ENCODE results near the gene NUTM1.

NUTM1 gene

GRCh38 chr15:34311563-34311962 lies 31.6 kb upstream of the NUTM1 start:
- TF ChIP-seq TAF1 (IDR thresholded peaks at IDR 0.05; ENCODE audit: borderline replicate concordance, insufficient read depth, low read length) (no peak), SIN3A (IDR thresholded peaks at IDR 0.05; ENCODE audit: borderline replicate concordance, insufficient read depth, low read length) (no peak), FOXP2 (optimal IDR thresholded peaks at IDR 0.05; ENCODE audit: borderline replicate concordance, extremely low read depth, extremely low read length, insufficient read depth) (no peak), POLR2AphosphoS5 (IDR thresholded peaks at IDR 0.05; ENCODE audit: low read depth, low read length) (no peak), REST (IDR thresholded peaks at IDR 0.05; ENCODE audit: insufficient read depth in 1 of 2, low read depth in 2 of 2, low read length in 2 of 2) (no peak)

- TF ChIP-seq FOXP2 (optimal IDR thresholded peaks at IDR 0.05; ENCODE audit: borderline replicate concordance, extremely low read depth, extremely low read length, insufficient read depth) (no peak), TAF1 (IDR thresholded peaks at IDR 0.05; ENCODE audit: borderline replicate concordance, insufficient read depth, low read length) (no peak), REST (IDR thresholded peaks at IDR 0.05; ENCODE audit: insufficient read depth in 1 of 2, low read depth in 2 of 2, low read length in 2 of 2) (no peak), SIN3A (IDR thresholded peaks at IDR 0.05; ENCODE audit: borderline replicate concordance, insufficient read depth, low read length) (no peak), POLR2AphosphoS5 (IDR thresholded peaks at IDR 0.05; ENCODE audit: low read depth, low read length) (no peak)
These were observed 28.3 kb upstream of the NUTM1 start for GRCh38 chr15:34314491-34315490.

GRCh38 chr15:34318277-34319079 lies 24.6 kb upstream of the NUTM1 start:
- 0 out of 2 replicates have a peak, but pooled peaks have one; percentile 52 for TF ChIP-seq SIN3A (IDR thresholded peaks at IDR 0.05; ENCODE audit: borderline replicate concordance, insufficient read depth, low read length)
- TF ChIP-seq POLR2AphosphoS5 (IDR thresholded peaks at IDR 0.05; ENCODE audit: low read depth, low read length), result 0 out of 2 replicates have a peak, but pooled peaks have one; percentile 35
- TF ChIP-seq REST (IDR thresholded peaks at IDR 0.05; ENCODE audit: insufficient read depth in 1 of 2, low read depth in 2 of 2, low read length in 2 of 2), result no peak

GRCh38 chr15:34323217-34323616 lies 19.9 kb upstream of the NUTM1 start:
- no peak for TF ChIP-seq FOXP2 (optimal IDR thresholded peaks at IDR 0.05; ENCODE audit: borderline replicate concordance, extremely low read depth, extremely low read length, insufficient read depth)
- TF ChIP-seq POLR2AphosphoS5 (IDR thresholded peaks at IDR 0.05; ENCODE audit: low read depth, low read length), result no peak
- no peak for TF ChIP-seq TAF1 (IDR thresholded peaks at IDR 0.05; ENCODE audit: borderline replicate concordance, insufficient read depth, low read length)
- no peak for TF ChIP-seq SIN3A (IDR thresholded peaks at IDR 0.05; ENCODE audit: borderline replicate concordance, insufficient read depth, low read length)
- TF ChIP-seq REST (IDR thresholded peaks at IDR 0.05; ENCODE audit: insufficient read depth in 1 of 2, low read depth in 2 of 2, low read length in 2 of 2), result no peak
